ENCODE results near the gene ZMPSTE24.

Gene ZMPSTE24

GRCh38 chr1:40300249-40300567, 42.2 kb downstream of the ZMPSTE24 start:
- Histone ChIP-seq H3K4me1 (ENCODE audit: control insufficient read depth in 1 of 2, insufficient read depth in 1 of 2, low read depth in 1 of 2, low read length in 1 of 2) (no peaks in the 10 kb centered on the region), H3K9me3 (no peaks in the 10 kb centered on the region), H3K27ac (no peak overlapping the region), H3K4me3 (ENCODE audit: low read depth in 1 of 2, low read length in 1 of 2) (no peak overlapping the region), H3K36me3 (peaks cover 42% of the 10 kb centered on the region), H3K27me3 (no peaks in the 10 kb centered on the region)
- TF ChIP-seq CTCF (IDR thresholded peaks at IDR 0.05), result no peak

- no peak for TF ChIP-seq CTCF (IDR thresholded peaks at IDR 0.05)
- Histone ChIP-seq H3K27ac (no peak overlapping the region), H3K9me3 (no peaks in the 10 kb centered on the region), H3K4me1 (ENCODE audit: control insufficient read depth in 1 of 2, insufficient read depth in 1 of 2, low read depth in 1 of 2, low read length in 1 of 2) (no peaks in the 10 kb centered on the region), H3K36me3 (peaks cover 44% of the 10 kb centered on the region), H3K27me3 (no peaks in the 10 kb centered on the region), H3K4me3 (ENCODE audit: low read depth in 1 of 2, low read length in 1 of 2) (no peak overlapping the region)
These were observed 42.6 kb downstream of the ZMPSTE24 start for GRCh38 chr1:40300651-40301050.

- Histone ChIP-seq H3K4me3 (ENCODE audit: low read depth in 1 of 2, low read length in 1 of 2) (no peak overlapping the region), H3K36me3 (peaks cover 48% of the 10 kb centered on the region), H3K4me1 (ENCODE audit: control insufficient read depth in 1 of 2, insufficient read depth in 1 of 2, low read depth in 1 of 2, low read length in 1 of 2) (no peaks in the 10 kb centered on the region), H3K27me3 (no peaks in the 10 kb centered on the region), H3K9me3 (no peaks in the 10 kb centered on the region), H3K27ac (no peak overlapping the region)
- TF ChIP-seq CTCF (IDR thresholded peaks at IDR 0.05), result no peak
These were observed 43.0 kb downstream of the ZMPSTE24 start for GRCh38 chr1:40301066-40301465.

GRCh38 chr1:40301541-40302299, 43.7 kb downstream of the ZMPSTE24 start:
- Histone ChIP-seq H3K27ac (no peak overlapping the region), H3K36me3 (peaks cover 52% of the 10 kb centered on the region), H3K27me3 (no peaks in the 10 kb centered on the region), H3K9me3 (no peaks in the 10 kb centered on the region), H3K4me3 (ENCODE audit: low read depth in 1 of 2, low read length in 1 of 2) (no peak overlapping the region), H3K4me1 (ENCODE audit: control insufficient read depth in 1 of 2, insufficient read depth in 1 of 2, low read depth in 1 of 2, low read length in 1 of 2) (no peaks in the 10 kb centered on the region)
- no peak for TF ChIP-seq CTCF (IDR thresholded peaks at IDR 0.05)

GRCh38 chr1:40302475-40302874, 44.4 kb downstream of the ZMPSTE24 start:
- no peak for TF ChIP-seq CTCF (IDR thresholded peaks at IDR 0.05)

More at GRCh38 chr1:40302475-40302874, 44.4 kb downstream of the ZMPSTE24 start:
- Histone ChIP-seq H3K9me3 (no peaks in the 10 kb centered on the region), H3K36me3 (peaks cover 52% of the 10 kb centered on the region), H3K4me3 (ENCODE audit: low read depth in 1 of 2, low read length in 1 of 2) (no peak overlapping the region), H3K27me3 (no peaks in the 10 kb centered on the region), H3K4me1 (ENCODE audit: control insufficient read depth in 1 of 2, insufficient read depth in 1 of 2, low read depth in 1 of 2, low read length in 1 of 2) (no peaks in the 10 kb centered on the region), H3K27ac (no peak overlapping the region)

All from neutrophil (primary cell).